ENCODE measurements around the gene FCGR2B.
"Not testable (repeated sequence)": the region's sequence is repeated elsewhere in the genome, so short reads cannot be mapped to it uniquely, and the experiment has no call there.

FCGR2B gene

DNA sequence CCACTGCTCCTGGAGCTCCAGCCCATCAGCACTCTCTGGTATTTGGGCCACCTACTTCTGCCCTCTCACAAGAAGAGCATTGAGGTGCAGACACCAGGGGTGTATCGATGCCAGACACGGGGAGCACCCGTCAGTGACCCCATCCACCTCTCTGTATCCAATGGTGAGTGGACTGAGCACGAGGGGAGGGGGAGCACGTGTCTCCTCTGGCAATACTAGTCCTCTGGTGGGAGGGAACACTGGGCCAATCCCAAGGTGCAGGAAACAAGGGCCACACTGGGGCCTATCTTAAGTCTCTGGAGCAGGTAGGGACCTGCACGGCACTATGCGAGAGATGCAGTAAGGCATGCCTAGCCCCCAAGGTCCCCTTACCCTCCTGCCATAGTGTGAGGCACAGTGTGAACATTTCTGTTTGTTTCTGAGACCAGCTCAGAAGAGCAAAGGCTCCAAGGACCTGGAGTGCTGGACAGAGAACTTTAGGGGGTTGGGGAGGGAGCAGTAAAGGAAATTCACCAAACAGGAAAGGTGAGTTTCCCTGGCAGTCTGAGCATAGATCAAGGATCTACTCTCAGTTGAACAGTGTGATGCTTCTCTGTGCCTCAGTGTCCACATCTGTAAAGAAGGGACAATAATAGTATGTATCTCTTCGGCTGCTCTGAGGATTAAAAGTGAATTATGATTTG lies 60.7 kb downstream of the FCGR2B start:
- no peak overlapping the region for H3K9ac ChIP-seq (ENCODE audit: insufficient read length, low read depth)
- H3K9me3 ChIP-seq (ENCODE audit: insufficient read depth, low read length): no peaks in the 10 kb centered on the region
- DNase-seq (ENCODE audit: low read depth, low spot score): no peak
- no peaks in the 10 kb centered on the region for H3K36me3 ChIP-seq (ENCODE audit: insufficient read depth, insufficient read length, low read length)
- peaks cover 6% of the 10 kb centered on the region for H3K4me1 ChIP-seq (ENCODE audit: insufficient read depth, insufficient read length)
- peaks cover 51% of the 10 kb centered on the region for H3K27me3 ChIP-seq (ENCODE audit: insufficient read depth, insufficient read length)
- TF ChIP-seq ZNF274 (IDR thresholded peaks at IDR 0.05; ENCODE audit: low read depth, low read length): no peak
- TF ChIP-seq YY1 (IDR thresholded peaks at IDR 0.05; ENCODE audit: insufficient read depth, insufficient read length): no peak
- no peak for TF ChIP-seq SUZ12 (IDR thresholded peaks at IDR 0.05; ENCODE audit: extremely low read depth, insufficient read depth, insufficient read length)
- H3K4me3 ChIP-seq (ENCODE audit: insufficient read length, low read depth): no peak overlapping the region

- peak overlapping the region; percentile 97 for H3K4me3 ChIP-seq (ENCODE audit: insufficient read length, low read depth)
- H3K9ac ChIP-seq (ENCODE audit: insufficient read length, low read depth): peak overlapping the region; percentile 95
- not testable (repeated sequence) for DNase-seq (ENCODE audit: low read depth, low spot score); H3K36me3 ChIP-seq (ENCODE audit: insufficient read depth, insufficient read length, low read length); H3K9me3 ChIP-seq (ENCODE audit: insufficient read depth, low read length); H3K4me1 ChIP-seq (ENCODE audit: insufficient read depth, insufficient read length)
- H3K27me3 ChIP-seq (ENCODE audit: insufficient read depth, insufficient read length): peaks cover 58% of the 10 kb centered on the region
Measured at GRCh38 chr1:161725258-161725907, 62.4 kb downstream of the FCGR2B start.

DNA sequence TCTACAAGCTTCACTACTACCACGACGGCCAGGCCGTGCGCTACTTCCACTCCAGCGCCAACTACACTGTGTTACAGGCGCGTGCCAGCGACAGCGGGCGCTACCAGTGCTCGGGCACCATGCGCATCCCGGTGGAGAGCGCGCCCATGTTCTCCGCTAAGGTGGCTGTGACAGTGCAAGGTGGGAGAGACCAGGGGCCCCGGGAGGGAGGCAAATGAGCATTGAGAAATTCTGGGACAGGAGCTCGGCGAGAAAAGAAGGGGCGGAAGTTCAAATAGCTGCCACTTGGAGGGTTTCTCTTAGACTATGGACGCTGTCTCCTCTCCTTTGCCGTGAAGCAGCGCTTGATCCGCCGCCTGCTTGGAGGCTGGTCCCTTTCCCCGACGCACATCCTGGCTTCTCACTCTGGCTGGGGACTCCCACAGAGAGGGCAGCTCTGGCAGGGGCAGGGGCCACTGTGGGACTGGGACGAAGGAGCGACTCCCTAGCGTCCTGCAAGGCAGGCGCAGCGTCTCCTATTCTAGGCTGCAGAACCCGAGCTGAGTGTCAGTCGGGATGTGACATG lies 63.0 kb downstream of the FCGR2B start:
- Histone ChIP-seq H3K4me3 (ENCODE audit: insufficient read length, low read depth) (peak overlapping the region; percentile 97), H3K9ac (ENCODE audit: insufficient read length, low read depth) (peak overlapping the region; percentile 95), H3K4me1 (ENCODE audit: insufficient read depth, insufficient read length) (peaks cover 6% of the 10 kb centered on the region), H3K9me3 (ENCODE audit: insufficient read depth, low read length) (no peaks in the 10 kb centered on the region), H3K27me3 (ENCODE audit: insufficient read depth, insufficient read length) (peaks cover 58% of the 10 kb centered on the region), H3K36me3 (ENCODE audit: insufficient read depth, insufficient read length, low read length) (no peaks in the 10 kb centered on the region)
- TF ChIP-seq ZNF274 (IDR thresholded peaks at IDR 0.05; ENCODE audit: low read depth, low read length) (no peak), SUZ12 (IDR thresholded peaks at IDR 0.05; ENCODE audit: extremely low read depth, insufficient read depth, insufficient read length) (peak; percentile 13)
- DNase-seq (ENCODE audit: low read depth, low spot score): peak; percentile 36

GRCh38 chr1:161726473-161727255 lies 63.7 kb downstream of the FCGR2B start:
- peak overlapping the region; percentile 95 for H3K9ac ChIP-seq (ENCODE audit: insufficient read length, low read depth)
- TF ChIP-seq SUZ12 (IDR thresholded peaks at IDR 0.05; ENCODE audit: extremely low read depth, insufficient read depth, insufficient read length) (no peak), YY1 (IDR thresholded peaks at IDR 0.05; ENCODE audit: insufficient read depth, insufficient read length) (no peak), ZNF274 (IDR thresholded peaks at IDR 0.05; ENCODE audit: low read depth, low read length) (no peak)
- DNase-seq (ENCODE audit: low read depth, low spot score): peak; percentile 77
- H3K9me3 ChIP-seq (ENCODE audit: insufficient read depth, low read length): no peaks in the 10 kb centered on the region
- H3K4me3 ChIP-seq (ENCODE audit: insufficient read length, low read depth): peak overlapping the region; percentile 97
- no peaks in the 10 kb centered on the region for H3K36me3 ChIP-seq (ENCODE audit: insufficient read depth, insufficient read length, low read length)
- peaks cover 6% of the 10 kb centered on the region for H3K4me1 ChIP-seq (ENCODE audit: insufficient read depth, insufficient read length)
- peaks cover 60% of the 10 kb centered on the region for H3K27me3 ChIP-seq (ENCODE audit: insufficient read depth, insufficient read length)

GRCh38 chr1:161727256-161727924 lies 64.4 kb downstream of the FCGR2B start:
- Histone ChIP-seq H3K4me1 (ENCODE audit: insufficient read depth, insufficient read length) (peaks cover 6% of the 10 kb centered on the region), H3K9me3 (ENCODE audit: insufficient read depth, low read length) (no peaks in the 10 kb centered on the region), H3K4me3 (ENCODE audit: insufficient read length, low read depth) (peak overlapping the region; percentile 91), H3K9ac (ENCODE audit: insufficient read length, low read depth) (peak overlapping the region; percentile 95), H3K36me3 (ENCODE audit: insufficient read depth, insufficient read length, low read length) (no peaks in the 10 kb centered on the region), H3K27me3 (ENCODE audit: insufficient read depth, insufficient read length) (peaks cover 57% of the 10 kb centered on the region)
- no peak for DNase-seq (ENCODE audit: low read depth, low spot score)
- TF ChIP-seq SUZ12 (IDR thresholded peaks at IDR 0.05; ENCODE audit: extremely low read depth, insufficient read depth, insufficient read length) (no peak), ZNF274 (IDR thresholded peaks at IDR 0.05; ENCODE audit: low read depth, low read length) (no peak), YY1 (IDR thresholded peaks at IDR 0.05; ENCODE audit: insufficient read depth, insufficient read length) (no peak)

All from NT2/D1 (cell line).